Retinal pigment epithelial cell (primary cell): ENCODE data around the gene NLK.

Experiments
- DNase-seq: peaks from one replicate; pipeline ENCODE4 v3.0.0-alpha.2; 2010; ENCODE audit warnings: low read depth
- H3K4me3 ChIP-seq: 2 replicates; pipeline ENCODE4 v1.5.1; 2011; ENCODE audit warnings: mild to moderate bottlenecking, low read length, control low read depth, moderate library complexity
- TF ChIP-seq, protein P1 (sequence below): conservative IDR thresholded peaks from 2 replicates; pipeline ENCODE4 v1.5.1; 2011; ENCODE audit warnings: low read depth, low read length, control low read depth, inconsistent platforms

Gene NLK

DNA sequence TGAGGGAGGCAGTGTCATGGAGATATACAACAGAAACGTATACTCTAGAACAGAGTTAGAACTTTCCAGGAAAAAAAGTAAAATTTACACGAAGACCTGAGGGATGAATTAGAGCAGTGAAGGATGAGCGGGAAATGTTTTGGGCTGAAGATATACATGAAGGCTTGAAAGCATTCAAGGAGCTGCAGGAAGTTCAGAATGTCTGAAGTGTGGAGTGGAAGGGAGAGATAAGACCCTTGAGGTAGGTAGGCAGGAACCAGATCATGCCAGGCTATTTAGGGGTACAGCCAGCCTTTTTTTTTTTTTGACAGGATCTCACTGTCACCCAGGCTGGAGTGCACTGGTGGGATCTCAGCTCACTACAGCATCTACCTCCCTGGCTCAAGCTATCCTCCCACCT, 3.2 kb upstream of the NLK start:
- H3K4me3 ChIP-seq, result no peak overlapping the region
- TF ChIP-seq, protein P1, sequence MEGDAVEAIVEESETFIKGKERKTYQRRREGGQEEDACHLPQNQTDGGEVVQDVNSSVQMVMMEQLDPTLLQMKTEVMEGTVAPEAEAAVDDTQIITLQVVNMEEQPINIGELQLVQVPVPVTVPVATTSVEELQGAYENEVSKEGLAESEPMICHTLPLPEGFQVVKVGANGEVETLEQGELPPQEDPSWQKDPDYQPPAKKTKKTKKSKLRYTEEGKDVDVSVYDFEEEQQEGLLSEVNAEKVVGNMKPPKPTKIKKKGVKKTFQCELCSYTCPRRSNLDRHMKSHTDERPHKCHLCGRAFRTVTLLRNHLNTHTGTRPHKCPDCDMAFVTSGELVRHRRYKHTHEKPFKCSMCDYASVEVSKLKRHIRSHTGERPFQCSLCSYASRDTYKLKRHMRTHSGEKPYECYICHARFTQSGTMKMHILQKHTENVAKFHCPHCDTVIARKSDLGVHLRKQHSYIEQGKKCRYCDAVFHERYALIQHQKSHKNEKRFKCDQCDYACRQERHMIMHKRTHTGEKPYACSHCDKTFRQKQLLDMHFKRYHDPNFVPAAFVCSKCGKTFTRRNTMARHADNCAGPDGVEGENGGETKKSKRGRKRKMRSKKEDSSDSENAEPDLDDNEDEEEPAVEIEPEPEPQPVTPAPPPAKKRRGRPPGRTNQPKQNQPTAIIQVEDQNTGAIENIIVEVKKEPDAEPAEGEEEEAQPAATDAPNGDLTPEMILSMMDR, result no peak
- no peak for DNase-seq

GRCh38 chr17:28040406-28040805, 2.1 kb upstream of the NLK start:
- no peak for DNase-seq
- peak overlapping the region; percentile 57 for H3K4me3 ChIP-seq
- TF ChIP-seq, protein P1, result no peak

- TF ChIP-seq, protein P1, result no peak
- peak; percentile 98 for DNase-seq
- H3K4me3 ChIP-seq, result peak overlapping the region; percentile 82
Observed at GRCh38 chr17:28041068-28041843, 1.2 kb upstream of the NLK start.

GRCh38 chr17:28041844-28042656, 427 bp upstream of the NLK start:
- TF ChIP-seq, protein P1, result no peak
- DNase-seq, result no peak
- peak overlapping the region; percentile 82 for H3K4me3 ChIP-seq

- H3K4me3 ChIP-seq, result no peak overlapping the region
- DNase-seq, result no peak
- TF ChIP-seq, protein P1, result no peak
Observed at GRCh38 chr17:28042721-28043291, 329 bp downstream of the NLK start.

DNA sequence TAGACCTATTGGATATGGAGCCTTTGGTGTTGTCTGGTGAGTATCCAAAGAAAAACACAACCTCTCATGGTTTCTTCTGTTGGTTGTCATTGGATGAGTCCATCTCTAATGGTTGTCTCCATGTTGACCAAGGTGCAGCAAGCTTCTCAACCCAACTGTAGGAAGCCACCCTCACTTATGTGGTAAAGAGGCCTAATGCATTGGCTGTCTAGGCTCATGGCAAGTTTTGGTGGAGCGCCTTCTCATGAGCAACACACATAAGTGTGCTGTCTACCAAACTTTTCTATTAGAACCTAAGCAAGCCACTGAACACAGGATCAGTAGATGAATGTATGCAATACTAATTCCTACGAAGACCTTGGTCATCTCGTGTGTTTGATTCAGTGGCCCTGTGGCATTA, 819 bp downstream of the NLK start:
- no peak for DNase-seq
- TF ChIP-seq, protein P1, result no peak
- H3K4me3 ChIP-seq, result no peak overlapping the region
